ENCODE results near the gene HIF3A.

DNA sequence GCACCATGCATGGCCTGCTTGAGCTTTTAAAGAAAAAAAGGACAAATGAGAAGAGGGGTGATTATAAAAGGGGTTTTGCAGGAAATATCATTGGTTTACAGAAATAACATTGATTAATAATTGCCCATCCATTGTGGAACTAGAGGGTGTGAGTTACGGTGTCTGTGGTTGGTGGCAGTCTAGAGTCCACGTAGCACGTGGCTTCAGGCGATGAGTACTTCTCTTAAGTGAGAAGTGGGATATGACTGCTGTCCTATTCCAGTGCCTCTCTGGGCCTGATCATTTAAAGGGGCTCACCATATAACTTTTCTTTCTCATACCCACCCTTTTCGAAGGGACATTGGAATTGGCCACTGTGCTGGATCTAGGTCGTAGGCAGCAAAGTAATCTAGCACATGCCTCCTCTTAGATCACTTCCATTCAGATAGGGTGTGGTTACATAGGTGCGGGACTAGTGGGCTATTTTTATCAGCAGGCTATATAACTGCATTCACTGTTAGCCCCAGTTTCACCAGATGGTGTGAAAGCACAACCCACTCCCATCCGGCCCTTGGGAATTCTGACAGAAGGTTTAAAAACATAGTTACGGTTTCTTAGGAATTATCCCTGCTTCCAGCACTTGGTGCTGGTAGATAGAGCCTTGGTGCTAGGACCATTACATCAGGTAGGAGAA, 69.9 kb downstream of the HIF3A start:
- TF ChIP-seq, protein P1, sequence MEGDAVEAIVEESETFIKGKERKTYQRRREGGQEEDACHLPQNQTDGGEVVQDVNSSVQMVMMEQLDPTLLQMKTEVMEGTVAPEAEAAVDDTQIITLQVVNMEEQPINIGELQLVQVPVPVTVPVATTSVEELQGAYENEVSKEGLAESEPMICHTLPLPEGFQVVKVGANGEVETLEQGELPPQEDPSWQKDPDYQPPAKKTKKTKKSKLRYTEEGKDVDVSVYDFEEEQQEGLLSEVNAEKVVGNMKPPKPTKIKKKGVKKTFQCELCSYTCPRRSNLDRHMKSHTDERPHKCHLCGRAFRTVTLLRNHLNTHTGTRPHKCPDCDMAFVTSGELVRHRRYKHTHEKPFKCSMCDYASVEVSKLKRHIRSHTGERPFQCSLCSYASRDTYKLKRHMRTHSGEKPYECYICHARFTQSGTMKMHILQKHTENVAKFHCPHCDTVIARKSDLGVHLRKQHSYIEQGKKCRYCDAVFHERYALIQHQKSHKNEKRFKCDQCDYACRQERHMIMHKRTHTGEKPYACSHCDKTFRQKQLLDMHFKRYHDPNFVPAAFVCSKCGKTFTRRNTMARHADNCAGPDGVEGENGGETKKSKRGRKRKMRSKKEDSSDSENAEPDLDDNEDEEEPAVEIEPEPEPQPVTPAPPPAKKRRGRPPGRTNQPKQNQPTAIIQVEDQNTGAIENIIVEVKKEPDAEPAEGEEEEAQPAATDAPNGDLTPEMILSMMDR (IDR thresholded peaks at IDR 0.05), result no peak
- no peak for TF ChIP-seq EZH2phosphoT487 (IDR thresholded peaks at IDR 0.05)
- no peak for TF ChIP-seq EZH2 (IDR thresholded peaks at IDR 0.05)

Data from neural progenitor cell (in vitro differentiated cells).